HL-60 (cell line): Measurements from ENCODE around the gene TMOD1.

Source experiments
- DNase-seq, 2 experiments: peaks; one replicate each; pipeline ENCODE4 v3.0.0-alpha.2; 2010 to 2020; ENCODE audit warnings: low read depth in 1 of 2, low spot score in 1 of 2
- H3K27ac ChIP-seq: fragments of 250-450 bp; sonication (Bioruptor Pico); replicated peaks from 2 replicates; pipeline ENCODE4 v1.5.1; 2020; ENCODE audit warnings: mild to moderate bottlenecking, moderate library complexity
- H3K27me3 ChIP-seq: fragments of 250-450 bp; sonication (Bioruptor Pico); 2 replicates; pipeline ENCODE4 v1.5.1; 2021; ENCODE audit warnings: mild to moderate bottlenecking, moderate library complexity; ENCODE audit not compliant: insufficient read depth, poor library complexity, severe bottlenecking
- H3K4me3 ChIP-seq: replicated peaks from 2 replicates; pipeline ENCODE4 v1.5.1; 2011; ENCODE audit warnings: mild to moderate bottlenecking, control low read depth, low read length; ENCODE audit not compliant: insufficient read depth
- CTCF ChIP-seq: IDR thresholded peaks from one replicate; pipeline ENCODE4 v1.5.1; 2011; ENCODE audit warnings: low read length, control low read depth, inconsistent platforms; ENCODE audit not compliant: insufficient read depth
- GABPA ChIP-seq: IDR thresholded peaks from 2 replicates; pipeline ENCODE4 v1.6.1; 2012; ENCODE audit warnings: low read depth
- POLR2AphosphoS5 ChIP-seq: IDR thresholded peaks from 2 replicates; pipeline ENCODE4 v1.6.1; 2012; ENCODE audit warnings: low read depth
- REST ChIP-seq: IDR thresholded peaks from 2 replicates; pipeline ENCODE4 v1.6.1; 2012; ENCODE audit warnings: low read depth; ENCODE audit not compliant: insufficient replicate concordance
- SPI1 ChIP-seq: IDR thresholded peaks from 2 replicates; pipeline ENCODE4 v1.6.1; 2012; ENCODE audit warnings: low read depth, mild to moderate bottlenecking, borderline replicate concordance

TMOD1 gene

GRCh38 chr9:97528529-97529230 lies 27.2 kb downstream of the TMOD1 start:
- DNase-seq, result no peak
- Histone ChIP-seq H3K27me3 (no peaks in the 10 kb centered on the region), H3K4me3 (no peak overlapping the region), H3K27ac (no peak overlapping the region)
- TF ChIP-seq GABPA (no peak), SPI1 (no peak), REST (no peak), POLR2AphosphoS5 (no peak), CTCF (no peak)

- no peak for DNase-seq
- TF ChIP-seq POLR2AphosphoS5 (no peak), REST (no peak), GABPA (no peak), SPI1 (no peak), CTCF (no peak)
- H3K27ac ChIP-seq, result no peak overlapping the region
- no peaks in the 10 kb centered on the region for H3K27me3 ChIP-seq
- H3K4me3 ChIP-seq, result no peak overlapping the region
Measured at GRCh38 chr9:97529363-97530076, 28.1 kb downstream of the TMOD1 start.

GRCh38 chr9:97531888-97532376 lies 30.5 kb downstream of the TMOD1 start:
- TF ChIP-seq CTCF, result no peak
- TF ChIP-seq SPI1, result no peak
- no peak for TF ChIP-seq GABPA
- no peak for TF ChIP-seq REST
- no peak for TF ChIP-seq POLR2AphosphoS5
- Histone ChIP-seq H3K27me3 (no peaks in the 10 kb centered on the region), H3K27ac (no peak overlapping the region), H3K4me3 (no peak overlapping the region)
- DNase-seq, result no peak
